A549 (cell line): ENCODE data around the gene SPINK4. TPM values are rescaled to one million over a fixed set of nuclear protein-coding genes. Genes with fewer than 3 reads are reported as not detected.

Experiments
- ATAC-seq, 2 experiments: fragments of 200-7000 bp in 1 of 2; fragments of >200 bp in 1 of 2; cut with Nextera tagmentation in 1 of 2; cut with Tn5 transposase in 1 of 2; 3 replicates each; pipeline versions ENCODE4 v1.8.0 to v1.9.1; 2018 to 2020; ENCODE audit warnings: mild to moderate bottlenecking in 1 of 2, moderate library complexity in 1 of 2
- CTCF ChIA-PET: fragments of 300-600 bp; sonication (Branson Sonifier 250); formaldehyde crosslinking; extraction: SDS; loops from one replicate; lab custom pipeline; 2021; ENCODE audit warnings: antibody characterized with exemption, inconsistent platforms; lab: Yijun Ruan, JAX
- POLR2A ChIA-PET: fragments of 350-600 bp; formaldehyde crosslinking; extraction: SDS; loops from one replicate; lab custom pipeline; 2021; ENCODE audit warnings: antibody characterized with exemption, inconsistent platforms; lab: Yijun Ruan, JAX
- DNase-seq, 2 experiments: peaks; one replicate each; pipeline versions ENCODE4 v3.0.0 to v3.0.0-alpha.2; 2011 to 2016; ENCODE audit warnings: low read depth in 1 of 2, low spot score in 1 of 2
- FAIRE-seq: peaks from 2 replicates; lab custom pipeline; 2011; peaks lifted over from hg19 to GRCh38; lab: Jason Lieb, UNC
- H3K27ac ChIP-seq, 2 experiments: fragments of >200 bp; sonication (Bioruptor Twin); formaldehyde crosslinking; 3 replicates each; pipeline ENCODE4 v1.5.1; 2016 to 2017
- H3K4me1 ChIP-seq: fragments of >200 bp; sonication (Bioruptor Twin); formaldehyde crosslinking; 3 replicates; pipeline ENCODE4 v1.6.1; 2016
- H3K4me2 ChIP-seq: fragments of >200 bp; sonication (Bioruptor Twin); formaldehyde crosslinking; 3 replicates; pipeline ENCODE4 v1.6.1; 2016
- H3K4me3 ChIP-seq: fragments of >200 bp; sonication (Bioruptor Twin); formaldehyde crosslinking; 3 replicates; pipeline ENCODE4 v1.5.1; 2016
- H3K9me3 ChIP-seq: fragments of >200 bp; sonication (Bioruptor Twin); formaldehyde crosslinking; 3 replicates; pipeline ENCODE4 v1.6.1; 2016
- BHLHE40 ChIP-seq: IDR thresholded peaks from 2 replicates; pipeline ENCODE4 v1.6.1; 2012; ENCODE audit warnings: low read depth, low read length, inconsistent platforms
- CBX8 ChIP-seq: fragments of 200-600 bp; sonication (generic); IDR thresholded peaks from 2 replicates; pipeline ENCODE4 v1.6.1; 2016
- CEBPB ChIP-seq, 2 experiments: fragments of >200 bp in 1 of 2; sonication (Bioruptor Twin) in 1 of 2; formaldehyde crosslinking in 1 of 2; IDR thresholded peaks; 2 replicates each; pipeline ENCODE4 v1.6.1; 2012 to 2016
- EHF ChIP-seq: fragments of 250-450 bp; sonication (Bioruptor Pico); IDR thresholded peaks from 2 replicates; pipeline ENCODE4 v1.5.0; 2020; ENCODE audit warnings: mild to moderate bottlenecking
- ESRRA ChIP-seq: fragments of 150-350 bp; IDR thresholded peaks from 2 replicates; pipeline ENCODE4 v1.6.1; 2014; ENCODE audit warnings: mild to moderate bottlenecking, low read length, borderline replicate concordance
- FOSL2 ChIP-seq, 2 experiments: fragments of 450-650 bp in 1 of 2; fragments of >200 bp in 1 of 2; sonication (Bioruptor Twin) in 1 of 2; formaldehyde crosslinking; IDR thresholded peaks; 2 replicates each; pipeline versions ENCODE4 v1.5.0 to v1.6.1; 2016 to 2020; ENCODE audit warnings: mild to moderate bottlenecking in 1 of 2, moderate library complexity in 1 of 2
- FOXS1 ChIP-seq: fragments of 250-450 bp; sonication (Bioruptor Pico); IDR thresholded peaks from 2 replicates; pipeline ENCODE4 v1.5.0; 2020; ENCODE audit warnings: mild to moderate bottlenecking, moderate library complexity
- GATA3 ChIP-seq: IDR thresholded peaks from 2 replicates; pipeline ENCODE4 v1.6.1; 2012; ENCODE audit warnings: borderline replicate concordance
- HOXA7 ChIP-seq: fragments of 250-450 bp; sonication (Bioruptor Pico); IDR thresholded peaks from 2 replicates; pipeline ENCODE4 v1.5.0; 2020; ENCODE audit warnings: mild to moderate bottlenecking, moderate library complexity
- HOXB13 ChIP-seq: fragments of 250-450 bp; sonication (Bioruptor Pico); IDR thresholded peaks from 2 replicates; pipeline ENCODE4 v1.5.0; 2020; ENCODE audit warnings: low read depth, mild to moderate bottlenecking, moderate library complexity
- JUNB ChIP-seq: fragments of >200 bp; sonication (Bioruptor Twin); formaldehyde crosslinking; IDR thresholded peaks from 2 replicates; pipeline ENCODE4 v1.6.1; 2016
- KDM5A ChIP-seq: fragments of 200-600 bp; sonication (generic); IDR thresholded peaks from 2 replicates; pipeline ENCODE4 v1.6.1; 2016; ENCODE audit warnings: antibody characterized with exemption, mild to moderate bottlenecking
- MYC ChIP-seq: IDR thresholded peaks from 2 replicates; pipeline ENCODE4 v1.6.1; 2012; ENCODE audit warnings: mild to moderate bottlenecking, inconsistent platforms, low read length, improper control_type of control experiment, borderline replicate concordance
- NFE2L2 ChIP-seq: fragments of 150-350 bp; conservative IDR thresholded peaks from 2 replicates; pipeline ENCODE4 v1.6.1; 2014; ENCODE audit warnings: low read length
- NR3C1 ChIP-seq: fragments of >200 bp; sonication (Bioruptor Twin); formaldehyde crosslinking; IDR thresholded peaks from 3 replicates; pipeline ENCODE4 v1.6.1; 2017
- POLR2A ChIP-seq: IDR thresholded peaks from 2 replicates; pipeline ENCODE4 v1.6.1; 2012; ENCODE audit warnings: mild to moderate bottlenecking, low read length
- POLR2AphosphoS2 ChIP-seq: conservative IDR thresholded peaks from 2 replicates; pipeline ENCODE4 v1.6.1; 2012; ENCODE audit warnings: low read length, improper control_type of control experiment, inconsistent platforms
- RAD21 ChIP-seq, 2 experiments: fragments of >200 bp in 1 of 2; sonication (Bioruptor Twin) in 1 of 2; formaldehyde crosslinking in 1 of 2; IDR thresholded peaks in 1 of 2; conservative IDR thresholded peaks in 1 of 2; 2 replicates in 1 of 2; 3 replicates in 1 of 2; pipeline ENCODE4 v1.6.1; 2012 to 2018; ENCODE audit warnings: inconsistent platforms in 1 of 2
- RARB ChIP-seq: fragments of 250-450 bp; sonication (Bioruptor Pico); IDR thresholded peaks from 2 replicates; pipeline ENCODE4 v1.8.0; 2021; ENCODE audit warnings: mild to moderate bottlenecking, moderate library complexity
- SMC3 ChIP-seq: fragments of >200 bp; sonication (Bioruptor Twin); formaldehyde crosslinking; IDR thresholded peaks from 3 replicates; pipeline ENCODE4 v1.6.1; 2018; ENCODE audit warnings: inconsistent platforms
- SREBF2 ChIP-seq: fragments of 450-650 bp; IDR thresholded peaks from 2 replicates; pipeline ENCODE4 v1.6.1; 2014; ENCODE audit warnings: mild to moderate bottlenecking, moderate library complexity
- TFCP2L1 ChIP-seq: fragments of 250-450 bp; sonication (Bioruptor Pico); IDR thresholded peaks from 2 replicates; pipeline ENCODE4 v1.5.0; 2021; ENCODE audit warnings: mild to moderate bottlenecking
- TP53 ChIP-seq: fragments of 250-450 bp; sonication (Bioruptor Pico); IDR thresholded peaks from 2 replicates; pipeline ENCODE4 v1.5.0; 2021; ENCODE audit warnings: mild to moderate bottlenecking, moderate library complexity
- ZC3H11A ChIP-seq: fragments of 450-650 bp; IDR thresholded peaks from 2 replicates; pipeline ENCODE4 v1.6.1; 2014; ENCODE audit warnings: antibody characterized with exemption, mild to moderate bottlenecking
- ZNF302 ChIP-seq: fragments of 250-450 bp; sonication (Bioruptor Pico); IDR thresholded peaks from 2 replicates; pipeline ENCODE4 v1.9.0; 2021; ENCODE audit warnings: inconsistent platforms, mild to moderate bottlenecking, moderate library complexity
- WGBS: methylation state at CpG from one replicate; pipeline ENCODE4 v1.1.6; 2017; ENCODE audit errors: missing lambda C conversion rate; 5-methylcytosine and 5-hydroxymethylcytosine counted together
- polyA plus RNA-seq, 4 experiments: library from polyadenylated mRNA; depleted of rRNA in 3 of 4; stranded (reverse); fragments of >200 nt; fragmentation: RNase III in 1 of 4; extraction: RNeasy Plus Mini Kit Qiagen cat#74134 plus additional on column Dnase treatment in 1 of 4; gene quantifications; 2 replicates in 3 of 4; 3 replicates in 1 of 4; pipeline ENCODE4 v1.2.3, GENCODE V29; 2011 to 2017
- TF ChIP-seq, protein P1 (sequence below): IDR thresholded peaks from 2 replicates; pipeline ENCODE4 v1.6.1; 2012
- TF ChIP-seq, protein P2 (sequence below): fragments of 150-350 bp; IDR thresholded peaks from 2 replicates; pipeline ENCODE4 v1.6.1; 2014; ENCODE audit warnings: low read depth, mild to moderate bottlenecking, low read length
- TF ChIP-seq, protein P3 (sequence below): IDR thresholded peaks from 2 replicates; pipeline ENCODE4 v1.6.1; 2012
- TF ChIP-seq, protein P4 (sequence below): fragments of >200 bp; sonication (Bioruptor Twin); formaldehyde crosslinking; IDR thresholded peaks from 2 replicates; pipeline ENCODE4 v1.6.1; 2016

Gene SPINK4
- polyA plus RNA-seq, 2 of the 4 experiments (the other 2 are of a cell fraction) = not detected

DNA sequence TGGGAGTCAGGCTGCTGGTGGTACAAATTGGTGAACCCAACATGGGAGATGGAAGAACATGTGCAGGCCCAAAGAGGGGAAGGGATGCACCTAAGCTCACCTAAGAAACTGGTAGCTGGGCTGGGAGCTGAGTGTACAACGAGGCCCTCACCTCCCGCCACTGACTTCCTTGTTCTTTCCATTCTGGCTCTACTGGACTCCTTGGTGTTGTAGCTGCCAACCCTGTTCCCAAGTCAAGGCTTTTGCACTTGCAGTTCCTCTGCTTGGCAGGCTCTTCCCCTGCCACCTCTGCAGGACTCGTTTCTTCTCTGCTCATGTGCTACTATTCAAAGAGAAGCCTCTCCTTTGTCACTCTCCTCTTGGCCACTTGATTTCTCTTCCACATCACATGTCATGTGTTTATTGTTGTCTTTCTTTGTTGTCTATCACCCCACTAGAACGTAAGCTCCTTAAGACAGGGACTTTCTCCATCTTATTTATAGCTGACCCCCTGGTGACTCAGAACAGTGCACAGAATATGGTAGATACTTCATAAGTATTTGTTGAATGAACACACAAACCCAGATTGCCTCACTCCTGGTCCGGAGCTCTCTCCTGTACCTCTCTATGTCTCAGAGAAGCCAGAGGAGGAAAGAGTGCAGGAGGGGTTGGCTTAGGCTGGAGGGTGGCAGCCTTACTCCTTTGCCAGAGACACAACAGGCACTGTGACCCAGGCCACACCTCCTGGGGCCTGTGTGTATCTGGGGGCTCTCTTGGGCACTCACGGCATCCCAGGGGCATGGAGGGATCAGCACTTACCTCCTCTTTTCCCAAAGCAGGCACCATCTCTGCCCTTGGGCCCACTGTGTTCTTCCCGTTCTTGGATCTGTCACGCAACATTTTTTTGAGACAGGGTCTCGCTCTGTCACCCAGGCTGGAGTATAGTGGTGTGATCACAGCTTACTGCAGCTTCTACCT is 5.2 kb upstream of the SPINK4 start:
- DNase-seq (peak; percentile 46 to 79), ATAC-seq (peak; percentile 45 to 75), FAIRE-seq (no peak)
- Histone ChIP-seq H3K4me1 (peaks cover 57% of the 10 kb centered on the region), H3K4me3 (no peak overlapping the region), H3K27ac (peak overlapping the region; percentile 96 to 99), H3K4me2 (peak overlapping the region; percentile 74), H3K9me3 (peaks cover 20% of the 10 kb centered on the region)
- POLR2A ChIA-PET = interaction anchor here (0.6 to 2.2 kb wide), 7 partner anchors 11 to 239 kb away, joined by 3 to 13 read pairs (median 4); partner anchors contain the start of genes B4GALT1, BAG1, CHMP5 and NFX1
- WGBS = 55% methylated on average over 9 of the region's 9 CpGs
- CTCF ChIA-PET = interaction anchor here (0.7 to 9.5 kb wide), 22 partner anchors 8 to 544 kb away, joined by 3 to 71 read pairs (median 4); partner anchors contain the start of genes AQP7, BAG1, CHMP5 and NFX1
- no peak for TF ChIP-seq JUNB
- TF ChIP-seq HOXB13 (CRISPR knock-in tag) = peak; percentile 13; the same call in 1 of the 2 replicates
- TF ChIP-seq, protein P1, sequence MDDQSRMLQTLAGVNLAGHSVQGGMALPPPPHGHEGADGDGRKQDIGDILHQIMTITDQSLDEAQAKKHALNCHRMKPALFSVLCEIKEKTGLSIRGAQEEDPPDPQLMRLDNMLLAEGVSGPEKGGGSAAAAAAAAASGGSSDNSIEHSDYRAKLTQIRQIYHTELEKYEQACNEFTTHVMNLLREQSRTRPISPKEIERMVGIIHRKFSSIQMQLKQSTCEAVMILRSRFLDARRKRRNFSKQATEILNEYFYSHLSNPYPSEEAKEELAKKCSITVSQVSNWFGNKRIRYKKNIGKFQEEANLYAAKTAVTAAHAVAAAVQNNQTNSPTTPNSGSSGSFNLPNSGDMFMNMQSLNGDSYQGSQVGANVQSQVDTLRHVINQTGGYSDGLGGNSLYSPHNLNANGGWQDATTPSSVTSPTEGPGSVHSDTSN = no peak
- TF ChIP-seq, protein P2, sequence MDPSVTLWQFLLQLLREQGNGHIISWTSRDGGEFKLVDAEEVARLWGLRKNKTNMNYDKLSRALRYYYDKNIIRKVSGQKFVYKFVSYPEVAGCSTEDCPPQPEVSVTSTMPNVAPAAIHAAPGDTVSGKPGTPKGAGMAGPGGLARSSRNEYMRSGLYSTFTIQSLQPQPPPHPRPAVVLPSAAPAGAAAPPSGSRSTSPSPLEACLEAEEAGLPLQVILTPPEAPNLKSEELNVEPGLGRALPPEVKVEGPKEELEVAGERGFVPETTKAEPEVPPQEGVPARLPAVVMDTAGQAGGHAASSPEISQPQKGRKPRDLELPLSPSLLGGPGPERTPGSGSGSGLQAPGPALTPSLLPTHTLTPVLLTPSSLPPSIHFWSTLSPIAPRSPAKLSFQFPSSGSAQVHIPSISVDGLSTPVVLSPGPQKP = no peak
- TF ChIP-seq BHLHE40 = no peak
- TF ChIP-seq ZC3H11A = peak; percentile 16; the same call in 1 of the 2 replicates
- TF ChIP-seq, protein P3, sequence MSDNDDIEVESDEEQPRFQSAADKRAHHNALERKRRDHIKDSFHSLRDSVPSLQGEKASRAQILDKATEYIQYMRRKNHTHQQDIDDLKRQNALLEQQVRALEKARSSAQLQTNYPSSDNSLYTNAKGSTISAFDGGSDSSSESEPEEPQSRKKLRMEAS = peak; percentile 49; the same call in 1 of the 2 replicates
- peak; percentile 48; the same call in 1 of the 2 replicates for TF ChIP-seq HOXA7 (CRISPR knock-in tag)
- no peak for TF ChIP-seq NR3C1
- 0 out of 2 replicates have a peak, but pooled peaks have one; percentile 43 for TF ChIP-seq TFCP2L1 (CRISPR knock-in tag)
- TF ChIP-seq ESRRA = no peak
- no peak for TF ChIP-seq SMC3
- TF ChIP-seq ZNF302 (CRISPR knock-in tag) = 0 out of 2 replicates have a peak, but pooled peaks have one; percentile 43
- no peak for TF ChIP-seq FOSL2 (IDR thresholded peaks at IDR 0.05)
- TF ChIP-seq FOSL2 (CRISPR knock-in tag; IDR thresholded peaks at IDR 0.05) = peak; percentile 81
- TF ChIP-seq EHF (CRISPR knock-in tag) = peak; percentile 43; the same call in 1 of the 2 replicates
- TF ChIP-seq, protein P4, sequence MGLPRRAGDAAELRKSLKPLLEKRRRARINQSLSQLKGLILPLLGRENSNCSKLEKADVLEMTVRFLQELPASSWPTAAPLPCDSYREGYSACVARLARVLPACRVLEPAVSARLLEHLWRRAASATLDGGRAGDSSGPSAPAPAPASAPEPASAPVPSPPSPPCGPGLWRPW = no peak
- TF ChIP-seq TP53 (CRISPR knock-in tag) = 0 out of 2 replicates have a peak, but pooled peaks have one; percentile 9
- TF ChIP-seq GATA3 = no peak; the same call in 1 of the 2 replicates
- no peak for TF ChIP-seq NFE2L2
- TF ChIP-seq CEBPB (IDR thresholded peaks at IDR 0.05) = peak in 1 of 2 experiments; percentile 76; a peak in 2 of 4 replicates
- TF ChIP-seq FOXS1 (CRISPR knock-in tag) = peak; percentile 13; the same call in 1 of the 2 replicates

DNA sequence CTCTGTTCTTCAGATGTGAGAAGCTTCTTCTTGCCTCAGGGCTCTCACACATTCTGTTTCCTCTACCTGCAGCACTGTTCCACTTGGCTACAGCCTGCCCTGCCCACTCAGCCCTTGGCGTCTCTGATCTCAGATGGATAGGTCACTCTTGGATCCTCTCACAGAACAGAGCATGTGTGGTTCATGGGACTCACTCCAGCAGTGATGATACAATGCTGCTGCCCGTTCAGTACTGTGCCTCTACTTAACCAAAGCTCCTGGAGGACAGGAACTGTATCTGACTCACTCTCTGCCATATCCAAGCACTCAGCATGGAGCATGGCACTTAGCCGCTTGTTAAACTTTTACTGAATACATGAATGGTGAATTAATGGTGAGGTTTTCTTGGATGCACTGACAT is 3.4 kb upstream of the SPINK4 start:
- POLR2A ChIA-PET = no interaction called here

More for the DNA sequence above, 3.4 kb upstream of the SPINK4 start:
- TF ChIP-seq EHF (CRISPR knock-in tag) (no peak), RARB (CRISPR knock-in tag) (no peak), POLR2AphosphoS2 (no peak), SREBF2 (no peak), RAD21 (conservative IDR thresholded peaks at IDR 0.05 in 1 of 2, IDR thresholded peaks at IDR 0.05 in 1 of 2) (no peak), POLR2A (no peak), MYC (no peak), KDM5A (no peak), CBX8 (no peak)
- TF ChIP-seq, all 56 proteins: peak for 0
- H3K4me1 ChIP-seq = peaks cover 51% of the 10 kb centered on the region
- 70% methylated on average over 3 of the region's 3 CpGs for WGBS
- CTCF ChIA-PET = interaction anchor here (0.9 to 9.5 kb wide), 7 partner anchors 9 to 486 kb away, joined by 3 to 71 read pairs (median 3); no protein-coding TSS in a partner anchor
- H3K4me2 ChIP-seq = no peak overlapping the region
- H3K9me3 ChIP-seq = peaks cover 11% of the 10 kb centered on the region
- no peak for ATAC-seq
- FAIRE-seq = no peak
- no peak for DNase-seq
- no peak overlapping the region for H3K4me3 ChIP-seq
- H3K27ac ChIP-seq = peak overlapping the region; percentile 96 to 99
